Measurements from ENCODE around the gene SETBP1. TPM values are rescaled to one million over a fixed set of nuclear protein-coding genes. Genes with fewer than 3 reads are reported as not detected.

Gene SETBP1
- total and polyA plus RNA-seq, 2 of the 4 experiments (the other 2 are of a cell fraction): 0.19 to 0.36 TPM

DNA sequence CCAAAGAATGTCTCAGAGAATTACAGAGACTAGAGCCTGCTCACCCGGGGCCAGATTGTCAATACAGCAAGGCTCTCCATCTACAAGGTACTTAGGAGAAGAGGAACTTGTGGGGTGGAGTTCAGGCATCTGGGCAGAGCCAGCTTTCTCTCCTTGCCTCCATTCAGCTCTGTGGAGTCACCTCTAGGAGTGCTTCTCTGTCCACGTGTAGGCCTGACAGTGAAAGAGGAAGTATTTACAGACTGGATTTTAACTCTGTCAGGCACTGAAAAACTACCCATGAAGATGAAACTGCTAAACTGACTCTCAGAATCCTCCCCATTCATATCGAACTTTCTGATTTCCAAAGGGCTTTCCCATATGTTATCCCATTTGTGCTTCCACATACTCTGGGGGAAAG lies 315.6 kb downstream of the SETBP1 start:
- no peaks in the 10 kb centered on the region for H4K20me1 ChIP-seq (ENCODE audit: insufficient read depth, low read length)
- no peak overlapping the region for H2AK9ac ChIP-seq (replicated peaks; ENCODE audit: low read depth, low read length, poor library complexity)
- H3K4me3 ChIP-seq (ENCODE audit: insufficient read depth, low read depth, low read length): no peak overlapping the region
- H2BK120ac ChIP-seq (ENCODE audit: low read depth, low read length): no peak overlapping the region
- no peak overlapping the region for H4K91ac ChIP-seq (ENCODE audit: insufficient read depth, low read depth, low read length)
- no peaks in the 10 kb centered on the region for H3K4me1 ChIP-seq (ENCODE audit: control insufficient read depth, insufficient read depth, low read length)
- H2AK5ac ChIP-seq (ENCODE audit: low read depth, low read length): no peak overlapping the region
- H4K5ac ChIP-seq (ENCODE audit: low read depth, low read length): no peak overlapping the region
- no peak overlapping the region for H2BK20ac ChIP-seq (ENCODE audit: low read depth, low read length)
- no peak overlapping the region for H3K23ac ChIP-seq (ENCODE audit: low read depth, low read length)
- no peaks in the 10 kb centered on the region for H3K9me1 ChIP-seq (ENCODE audit: insufficient read depth, low read length)
- H3K4me2 ChIP-seq (ENCODE audit: low read depth, low read length): no peak overlapping the region
- H3K18ac ChIP-seq (ENCODE audit: low read depth, low read length): no peak overlapping the region
- TF ChIP-seq CEBPB (IDR thresholded peaks at IDR 0.05; ENCODE audit: low read depth, low read length) (no peak), MXI1 (IDR thresholded peaks at IDR 0.05; ENCODE audit: borderline replicate concordance, low read depth, low read length) (no peak), POLR2A (IDR thresholded peaks at IDR 0.05; ENCODE audit: low read depth, low read length) (no peak), BHLHE40 (IDR thresholded peaks at IDR 0.05; ENCODE audit: low read depth, low read length) (no peak), SMC3 (IDR thresholded peaks at IDR 0.05; ENCODE audit: low read depth, low read length) (no peak)
- TF ChIP-seq, protein P1, sequence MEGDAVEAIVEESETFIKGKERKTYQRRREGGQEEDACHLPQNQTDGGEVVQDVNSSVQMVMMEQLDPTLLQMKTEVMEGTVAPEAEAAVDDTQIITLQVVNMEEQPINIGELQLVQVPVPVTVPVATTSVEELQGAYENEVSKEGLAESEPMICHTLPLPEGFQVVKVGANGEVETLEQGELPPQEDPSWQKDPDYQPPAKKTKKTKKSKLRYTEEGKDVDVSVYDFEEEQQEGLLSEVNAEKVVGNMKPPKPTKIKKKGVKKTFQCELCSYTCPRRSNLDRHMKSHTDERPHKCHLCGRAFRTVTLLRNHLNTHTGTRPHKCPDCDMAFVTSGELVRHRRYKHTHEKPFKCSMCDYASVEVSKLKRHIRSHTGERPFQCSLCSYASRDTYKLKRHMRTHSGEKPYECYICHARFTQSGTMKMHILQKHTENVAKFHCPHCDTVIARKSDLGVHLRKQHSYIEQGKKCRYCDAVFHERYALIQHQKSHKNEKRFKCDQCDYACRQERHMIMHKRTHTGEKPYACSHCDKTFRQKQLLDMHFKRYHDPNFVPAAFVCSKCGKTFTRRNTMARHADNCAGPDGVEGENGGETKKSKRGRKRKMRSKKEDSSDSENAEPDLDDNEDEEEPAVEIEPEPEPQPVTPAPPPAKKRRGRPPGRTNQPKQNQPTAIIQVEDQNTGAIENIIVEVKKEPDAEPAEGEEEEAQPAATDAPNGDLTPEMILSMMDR (conservative IDR thresholded peaks at IDR 0.05; ENCODE audit: low read depth, low read length): no peak
- no peak overlapping the region for H2BK15ac ChIP-seq (ENCODE audit: low read depth, low read length)
- intact Hi-C loops (cut with micrococcal nuclease): no loop called here
- H3K27me3 ChIP-seq (ENCODE audit: control insufficient read depth, insufficient read depth, low read length): no peaks in the 10 kb centered on the region
- POLR2A ChIA-PET (ENCODE audit: unreplicated experiment): no interaction called here
- in situ Hi-C loops (cut with MboI; ENCODE audit: low sequenced_read_pairs): no loop called here
- no peak for DNase-seq
- H3K56ac ChIP-seq (ENCODE audit: extremely low read depth, insufficient read depth, low read length): no peak overlapping the region
- no peak overlapping the region for H3K4ac ChIP-seq (ENCODE audit: low read depth, low read length)
- H3K27ac ChIP-seq (ENCODE audit: insufficient read depth, low read length): no peak overlapping the region
- H3K9ac ChIP-seq (ENCODE audit: low read depth, low read length): no peak overlapping the region
- no TSS peak for BruUV-seq (replicated peaks)
- H2BK5ac ChIP-seq (ENCODE audit: low read depth, low read length, poor library complexity, severe bottlenecking): no peak overlapping the region
- H3K36me3 ChIP-seq (ENCODE audit: control insufficient read depth, insufficient read depth, low read length): no peaks in the 10 kb centered on the region
- H3K79me1 ChIP-seq (ENCODE audit: low read depth in 1 of 2, low read length in 2 of 2): no peaks in the 10 kb centered on the region
- dilution Hi-C loops (cut with HindIII; ENCODE audit: low sequenced_read_pairs, unreplicated experiment): no loop called here
- H3K9me3 ChIP-seq (ENCODE audit: control insufficient read depth, insufficient read depth, low read length): no peaks in the 10 kb centered on the region; the same call in 1 of the 2 replicates
- CTCF ChIA-PET: no interaction called here
- WGBS, 2 experiments (ENCODE audit: extremely low coverage in 2 of 2, insufficient read length in 1 of 2): no CpG with 5 or more reads among the region's 3 CpGs
- no peak overlapping the region for H4K8ac ChIP-seq (ENCODE audit: low read depth in 2 of 2, low read length in 2 of 2)
- no peak overlapping the region for H2AFZ ChIP-seq (replicated peaks; ENCODE audit: low read length, poor library complexity)
- no peak for ATAC-seq (ENCODE audit: low read depth)
- H3K14ac ChIP-seq (replicated peaks; ENCODE audit: low read depth, low read length): no peak overlapping the region

Measured in IMR-90 (cell line).